ENCODE measurements around the gene PKN1. TPM values are rescaled to one million over a fixed set of nuclear protein-coding genes. Genes with fewer than 3 reads are reported as not detected.
A peak's percentile ranks its signal among the peaks of the same experiment; 100 is the strongest.

The PKN1 gene
- total RNA-seq, 1 experiment from 2014 or later, result 98.6 TPM

GRCh38 chr19:14405758-14406644 is 27.1 kb upstream of the PKN1 start:
- DNase-seq (ENCODE audit: low spot score), result peak; percentile 85
- in situ Hi-C loops (cut with HindIII; ENCODE audit: low sequenced_read_pairs), result no loop called here

- in situ Hi-C loops (cut with HindIII; ENCODE audit: low sequenced_read_pairs), result no loop called here
Observed at GRCh38 chr19:14406645-14407401, 26.3 kb upstream of the PKN1 start.

GRCh38 chr19:14407605-14408484 is 25.3 kb upstream of the PKN1 start:
- no peak for DNase-seq (ENCODE audit: low spot score)
- in situ Hi-C loops (cut with HindIII; ENCODE audit: low sequenced_read_pairs), result no loop called here

More at GRCh38 chr19:14406645-14407401, 26.3 kb upstream of the PKN1 start:
- DNase-seq (ENCODE audit: low spot score), result no peak

GRCh38 chr19:14408491-14409145 is 24.5 kb upstream of the PKN1 start:
- no peak for DNase-seq (ENCODE audit: low spot score)
- in situ Hi-C loops (cut with HindIII; ENCODE audit: low sequenced_read_pairs), result no loop called here

- in situ Hi-C loops (cut with HindIII; ENCODE audit: low sequenced_read_pairs), result loop anchor here (10.0 kb wide), 1 partner anchor 145 kb away; no protein-coding TSS in a partner anchor
- DNase-seq (ENCODE audit: low spot score), result no peak
Observed at GRCh38 chr19:14409146-14410023, 23.7 kb upstream of the PKN1 start.

- DNase-seq (ENCODE audit: low spot score), result no peak
- in situ Hi-C loops (cut with HindIII; ENCODE audit: low sequenced_read_pairs), result loop anchor here (10.0 kb wide), 1 partner anchor 146 kb away; no protein-coding TSS in a partner anchor
Observed at GRCh38 chr19:14410091-14411051, 22.7 kb upstream of the PKN1 start.

GRCh38 chr19:14411161-14411937 is 21.8 kb upstream of the PKN1 start:
- in situ Hi-C loops (cut with HindIII; ENCODE audit: low sequenced_read_pairs), result loop anchor here (10.0 kb wide), 1 partner anchor 147 kb away; no protein-coding TSS in a partner anchor
- no peak for DNase-seq (ENCODE audit: low spot score)

GRCh38 chr19:14411938-14412245 is 21.2 kb upstream of the PKN1 start:
- in situ Hi-C loops (cut with HindIII; ENCODE audit: low sequenced_read_pairs), result loop anchor here (10.0 kb wide), 1 partner anchor 147 kb away; no protein-coding TSS in a partner anchor
- no peak for DNase-seq (ENCODE audit: low spot score)

GRCh38 chr19:14412324-14412995 is 20.6 kb upstream of the PKN1 start:
- in situ Hi-C loops (cut with HindIII; ENCODE audit: low sequenced_read_pairs), result loop anchor here (10.0 kb wide), 1 partner anchor 148 kb away; no protein-coding TSS in a partner anchor
- no peak for DNase-seq (ENCODE audit: low spot score)

- DNase-seq (ENCODE audit: low spot score), result no peak
- in situ Hi-C loops (cut with HindIII; ENCODE audit: low sequenced_read_pairs), result loop anchor here (10.0 kb wide), 1 partner anchor 148 kb away; no protein-coding TSS in a partner anchor
Observed at GRCh38 chr19:14412996-14413692, 20.0 kb upstream of the PKN1 start.

GRCh38 chr19:14413693-14414181 is 19.4 kb upstream of the PKN1 start:
- DNase-seq (ENCODE audit: low spot score), result no peak
- in situ Hi-C loops (cut with HindIII; ENCODE audit: low sequenced_read_pairs), result loop anchor here (10.0 kb wide), 1 partner anchor 149 kb away; no protein-coding TSS in a partner anchor

GRCh38 chr19:14414926-14415690 is 18.0 kb upstream of the PKN1 start:
- DNase-seq (ENCODE audit: low spot score), result no peak
- in situ Hi-C loops (cut with HindIII; ENCODE audit: low sequenced_read_pairs), result loop anchor here (10.0 kb wide), 1 partner anchor 150 kb away; no protein-coding TSS in a partner anchor

- in situ Hi-C loops (cut with HindIII; ENCODE audit: low sequenced_read_pairs), result loop anchor here (10.0 kb wide), 1 partner anchor 152 kb away; no protein-coding TSS in a partner anchor
Observed at GRCh38 chr19:14416817-14417231, 16.3 kb upstream of the PKN1 start.

GRCh38 chr19:14418856-14419105 is 14.3 kb upstream of the PKN1 start:
- in situ Hi-C loops (cut with HindIII; ENCODE audit: low sequenced_read_pairs), result loop anchor here (10.0 kb wide), 1 partner anchor 154 kb away; no protein-coding TSS in a partner anchor

More at GRCh38 chr19:14416817-14417231, 16.3 kb upstream of the PKN1 start:
- DNase-seq (ENCODE audit: low spot score), result no peak

More at GRCh38 chr19:14418856-14419105, 14.3 kb upstream of the PKN1 start:
- DNase-seq (ENCODE audit: low spot score), result no peak
